HepG2 (cell line): ENCODE results near the gene JSRP1. TPM values are rescaled to one million over a fixed set of nuclear protein-coding genes. Genes with fewer than 3 reads are reported as not detected.

Experiments used
- ARID4A ChIP-seq: sonication (generic); formaldehyde crosslinking; IDR thresholded peaks from 2 replicates; pipeline ENCODE4 v1.5.0; 2020; ENCODE audit warnings: mild to moderate bottlenecking, missing genetic modification reagents, borderline replicate concordance
- ELF4 ChIP-seq: sonication (generic); formaldehyde crosslinking; IDR thresholded peaks from 2 replicates; pipeline ENCODE4 v1.5.0; 2020; ENCODE audit warnings: missing genetic modification reagents, mild to moderate bottlenecking, moderate library complexity, borderline replicate concordance
- MTF2 ChIP-seq: sonication (generic); formaldehyde crosslinking; IDR thresholded peaks from 2 replicates; pipeline ENCODE4 v1.5.0; 2020; ENCODE audit warnings: missing genetic modification reagents, borderline replicate concordance
- NFAT5 ChIP-seq: sonication (generic); formaldehyde crosslinking; IDR thresholded peaks from 2 replicates; pipeline ENCODE4 v1.4.0; 2020; ENCODE audit warnings: missing genetic modification reagents
- NFATC3 ChIP-seq: sonication (generic); formaldehyde crosslinking; IDR thresholded peaks from 2 replicates; pipeline ENCODE4 v1.5.1; 2020; ENCODE audit warnings: mild to moderate bottlenecking, missing genetic modification reagents
- POLR2A ChIP-seq, 2 experiments: IDR thresholded peaks; 2 replicates each; pipeline ENCODE4 v1.6.1; 2011; ENCODE audit warnings: low read depth in 2 of 2, low read length in 2 of 2, mild to moderate bottlenecking in 1 of 2, moderate library complexity in 1 of 2; ENCODE audit not compliant: insufficient read depth in 1 of 2
- ZBTB8A ChIP-seq: sonication (generic); formaldehyde crosslinking; IDR thresholded peaks from 2 replicates; pipeline ENCODE4 v1.4.0; 2020; ENCODE audit warnings: mild to moderate bottlenecking, low read depth, missing genetic modification reagents, borderline replicate concordance
- ZFP37 ChIP-seq: sonication (generic); formaldehyde crosslinking; IDR thresholded peaks from 2 replicates; pipeline ENCODE4 v1.4.0; 2020; ENCODE audit warnings: missing genetic modification reagents, borderline replicate concordance
- ZNF253 ChIP-seq: sonication (generic); formaldehyde crosslinking; IDR thresholded peaks from 2 replicates; pipeline ENCODE4 v1.8.0; 2022; ENCODE audit warnings: mild to moderate bottlenecking, missing genetic modification reagents, borderline replicate concordance
- ZNF574 ChIP-seq: sonication (generic); formaldehyde crosslinking; IDR thresholded peaks from 2 replicates; pipeline ENCODE4 v1.4.0; 2020; ENCODE audit warnings: missing genetic modification reagents
- ZNF672 ChIP-seq: sonication (generic); formaldehyde crosslinking; IDR thresholded peaks from 2 replicates; pipeline ENCODE4 v1.8.1; 2022; ENCODE audit warnings: missing genetic modification reagents
- ZNF772 ChIP-seq: sonication (generic); formaldehyde crosslinking; IDR thresholded peaks from 2 replicates; pipeline ENCODE4 v1.5.0; 2020; ENCODE audit warnings: mild to moderate bottlenecking, missing genetic modification reagents
- polyA plus RNA-seq, 8 experiments: library from polyadenylated mRNA; depleted of rRNA in 3 of 8; stranded (reverse) in 7 of 8; unstranded in 1 of 8; fragments of >200 nt; fragmentation: Illumina TruSeq in 4 of 8; extraction: Trizol in 4 of 8; gene quantifications; 2 replicates each; pipeline versions ENCODE4 v1.2.1 to v1.2.3, GENCODE V29; 2011 to 2016; ENCODE audit warnings: low read depth in 4 of 8, missing spikeins in 1 of 8, mixed read lengths in 1 of 8; ENCODE audit not compliant: insufficient read depth in 1 of 8
- total RNA-seq, 5 experiments: library from RNA; depleted of rRNA; stranded (reverse); fragments of >200 nt; fragmentation: Illumina TruSeq; extraction: Trizol; gene quantifications; 2 replicates each; pipeline ENCODE4 v1.2.3, GENCODE V29; 2016; ENCODE audit warnings: low read depth in 1 of 5
- TF ChIP-seq, protein P1 (sequence below): sonication (generic); formaldehyde crosslinking; IDR thresholded peaks from 2 replicates; pipeline ENCODE4 v1.5.0; 2020; ENCODE audit warnings: mild to moderate bottlenecking, missing genetic modification reagents

Gene JSRP1
- total and polyA plus RNA-seq, 2 of the 13 experiments (the other 11 are each of a cell fraction or from before 2014, with no cell fraction given) = 0.16 to 0.38 TPM

DNA sequence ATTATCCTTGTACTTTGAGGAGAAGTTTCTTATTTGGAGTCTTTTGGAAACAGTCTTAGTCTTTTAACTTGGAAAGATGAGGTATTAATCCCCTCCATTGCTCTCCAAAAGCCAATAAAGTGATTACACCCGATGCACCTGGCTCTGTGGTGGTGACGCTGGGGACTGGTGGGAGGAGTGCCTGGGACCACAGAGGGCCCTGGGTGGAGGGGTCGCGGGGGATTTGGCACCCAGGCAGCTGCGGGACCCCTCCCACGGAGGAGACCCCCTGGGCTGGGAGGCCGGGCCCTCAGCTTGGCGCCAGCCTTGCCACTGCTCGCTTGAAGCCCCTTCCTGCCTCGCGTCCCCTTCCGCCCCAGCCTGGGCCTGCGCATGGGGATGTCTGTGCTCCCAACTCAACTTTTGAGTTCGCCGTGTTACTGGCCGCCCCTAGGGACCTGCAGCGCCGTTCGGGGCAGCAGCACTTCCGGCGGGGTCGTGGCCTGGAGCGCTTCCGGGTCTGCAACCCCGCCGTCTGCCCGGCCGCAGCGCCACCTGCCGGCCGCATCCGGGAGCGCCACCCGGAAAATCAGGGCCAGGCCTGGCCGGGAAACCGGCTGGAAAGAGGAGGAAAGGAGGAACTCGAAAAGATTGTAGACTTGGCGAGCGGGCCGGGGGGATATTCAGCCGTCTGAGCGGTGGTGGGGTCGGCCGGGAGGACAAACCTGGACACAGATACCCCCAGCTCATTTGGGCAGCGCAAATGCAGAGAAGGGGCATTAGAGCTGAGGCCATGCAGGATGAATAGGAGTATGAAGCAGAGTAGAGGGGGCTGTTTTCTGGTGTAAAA, 17.4 kb upstream of the JSRP1 start (continued):
- no peak for TF ChIP-seq NFAT5 (CRISPR knock-in tag)
- TF ChIP-seq ZNF253 (CRISPR knock-in tag) = peak; percentile 71; the same call in 1 of the 2 replicates
- TF ChIP-seq ZNF672 = no peak
- TF ChIP-seq POLR2A (IDR thresholded peaks at IDR 0.05; ENCODE audit: insufficient read depth in 1 of 2, low read depth in 2 of 2, low read length in 2 of 2) = peak in 1 of 2 experiments; percentile 65; a peak in 2 of 4 replicates
- peak; percentile 64 for TF ChIP-seq ZNF772 (CRISPR knock-in tag)
- TF ChIP-seq ELF4 (CRISPR knock-in tag) = peak; percentile 25; the same call in 1 of the 2 replicates
- TF ChIP-seq ARID4A (CRISPR knock-in tag) = peak; percentile 86; the same call in 1 of the 2 replicates
- 0 out of 2 replicates have a peak, but pooled peaks have one; percentile 42 for TF ChIP-seq NFATC3 (CRISPR knock-in tag)
- no peak for TF ChIP-seq MTF2 (CRISPR knock-in tag)
- peak; percentile 94 for TF ChIP-seq ZNF574 (CRISPR knock-in tag)
- TF ChIP-seq, protein P1, sequence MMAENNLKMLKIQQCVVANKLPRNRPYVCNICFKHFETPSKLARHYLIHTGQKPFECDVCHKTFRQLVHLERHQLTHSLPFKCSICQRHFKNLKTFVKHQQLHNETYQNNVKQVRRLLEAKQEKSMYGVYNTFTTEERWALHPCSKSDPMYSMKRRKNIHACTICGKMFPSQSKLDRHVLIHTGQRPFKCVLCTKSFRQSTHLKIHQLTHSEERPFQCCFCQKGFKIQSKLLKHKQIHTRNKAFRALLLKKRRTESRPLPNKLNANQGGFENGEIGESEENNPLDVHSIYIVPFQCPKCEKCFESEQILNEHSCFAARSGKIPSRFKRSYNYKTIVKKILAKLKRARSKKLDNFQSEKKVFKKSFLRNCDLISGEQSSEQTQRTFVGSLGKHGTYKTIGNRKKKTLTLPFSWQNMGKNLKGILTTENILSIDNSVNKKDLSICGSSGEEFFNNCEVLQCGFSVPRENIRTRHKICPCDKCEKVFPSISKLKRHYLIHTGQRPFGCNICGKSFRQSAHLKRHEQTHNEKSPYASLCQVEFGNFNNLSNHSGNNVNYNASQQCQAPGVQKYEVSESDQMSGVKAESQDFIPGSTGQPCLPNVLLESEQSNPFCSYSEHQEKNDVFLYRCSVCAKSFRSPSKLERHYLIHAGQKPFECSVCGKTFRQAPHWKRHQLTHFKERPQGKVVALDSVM (CRISPR knock-in tag) = peak; percentile 45; the same call in 1 of the 2 replicates
- TF ChIP-seq ZFP37 (CRISPR knock-in tag) = no peak
- TF ChIP-seq ZBTB8A = no peak
